Activated CD8-positive, alpha-beta memory T cell treated with anti-CD3 and anti-CD28 coated beads for 1 hour (primary cell): Measurements from ENCODE around the gene BAZ2B.

Experiments used
- DNase-seq, 2 donors: peaks; one replicate each; pipeline ENCODE4 v3.0.0-alpha.2; 2020; ENCODE audit warnings: low read depth in 1 of 2; ENCODE audit errors: extremely low read depth in 1 of 2

The BAZ2B gene

GRCh38 chr2:159617646-159618045 is 1.3 kb upstream of the BAZ2B start:
- DNase-seq = no peak

- no peak for DNase-seq
Measured at GRCh38 chr2:159617100-159617499, 752 bp upstream of the BAZ2B start.

GRCh38 chr2:159615367-159616285 is 722 bp downstream of the BAZ2B start:
- peak in 1 of 2 donors; percentile 8 for DNase-seq

- DNase-seq = no peak
Measured at GRCh38 chr2:159614534-159615366, 1.6 kb downstream of the BAZ2B start.

GRCh38 chr2:159613651-159614285 is 2.6 kb downstream of the BAZ2B start:
- no peak for DNase-seq

GRCh38 chr2:159613091-159613490 is 3.3 kb downstream of the BAZ2B start:
- DNase-seq = no peak

GRCh38 chr2:159612255-159612901 is 4.0 kb downstream of the BAZ2B start:
- no peak for DNase-seq

- no peak for DNase-seq
Measured at GRCh38 chr2:159609811-159610549, 6.4 kb downstream of the BAZ2B start.

GRCh38 chr2:159608723-159609308 is 7.5 kb downstream of the BAZ2B start:
- no peak for DNase-seq

GRCh38 chr2:159608108-159608507 is 8.2 kb downstream of the BAZ2B start:
- no peak for DNase-seq

- no peak for DNase-seq
Measured at GRCh38 chr2:159606287-159606686, 10.1 kb downstream of the BAZ2B start.

- DNase-seq = no peak
Measured at GRCh38 chr2:159605441-159606178, 10.7 kb downstream of the BAZ2B start.

- no peak for DNase-seq
Measured at GRCh38 chr2:159604159-159604558, 12.2 kb downstream of the BAZ2B start.

GRCh38 chr2:159600752-159601151 is 15.6 kb downstream of the BAZ2B start:
- DNase-seq = no peak

- no peak for DNase-seq
Measured at GRCh38 chr2:159595410-159596046, 20.8 kb downstream of the BAZ2B start.

GRCh38 chr2:159592441-159592840 is 23.9 kb downstream of the BAZ2B start:
- DNase-seq = no peak

- DNase-seq = no peak
Measured at GRCh38 chr2:159591221-159591620, 25.1 kb downstream of the BAZ2B start.

GRCh38 chr2:159589286-159589685 is 27.1 kb downstream of the BAZ2B start:
- no peak for DNase-seq

- no peak for DNase-seq
Measured at GRCh38 chr2:159586034-159586433, 30.3 kb downstream of the BAZ2B start.
